GM12891 (cell line): ENCODE data around the gene ZNF487.

Experiments used
- POLR2A ChIP-seq: IDR thresholded peaks from 2 replicates; pipeline ENCODE4 v1.6.1; 2011; ENCODE audit warnings: low read depth, low read length, control low read depth
- POLR2AphosphoS5 ChIP-seq: IDR thresholded peaks from 2 replicates; pipeline ENCODE4 v1.6.1; 2011; ENCODE audit warnings: low read depth, low read length, control low read depth
- TAF1 ChIP-seq: IDR thresholded peaks from 2 replicates; pipeline ENCODE4 v1.6.1; 2011; ENCODE audit warnings: low read depth, low read length, control low read depth

- no peak for TF ChIP-seq TAF1
- TF ChIP-seq POLR2A: no peak
- no peak for TF ChIP-seq POLR2AphosphoS5
Observed at GRCh38 chr10:43417950-43418768, 18.8 kb upstream of the ZNF487 start.
